Lung (tissue), 12 donors: ENCODE results near the gene RASGRP2. TPM values are rescaled to one million over a fixed set of nuclear protein-coding genes. Genes with fewer than 3 reads are reported as not detected.

Source experiments
- ATAC-seq: fragments of 200-7000 bp; cut with Tn5 transposase; one replicate; pipeline ENCODE4 v1.9.1; 2020; ENCODE audit warnings: moderate number of reproducible peaks; ENCODE audit not compliant: insufficient read depth, low FRiP score
- DNase-seq, 3 donors: peaks; one replicate each; pipeline ENCODE4 v3.0.0-alpha.2; 2013 to 2017
- H3K27ac ChIP-seq, 2 donors: one replicate each; pipeline ENCODE4 v1.5.1; 2013; ENCODE audit warnings: mild to moderate bottlenecking in 2 of 2, moderate library complexity in 2 of 2, control low read depth in 1 of 2, inconsistent platforms in 1 of 2, low read depth in 1 of 2, low read length in 1 of 2
- H3K27me3 ChIP-seq, 3 donors: one replicate each; pipeline ENCODE4 v1.5.1; 2013; ENCODE audit warnings: low read length in 2 of 3; ENCODE audit not compliant: control insufficient read depth in 3 of 3, insufficient read depth in 3 of 3
- H3K36me3 ChIP-seq, 4 donors: one replicate each; pipeline ENCODE4 v1.5.1; 2013; ENCODE audit warnings: low read length in 4 of 4, mild to moderate bottlenecking in 1 of 4, moderate library complexity in 1 of 4; ENCODE audit not compliant: control insufficient read depth in 4 of 4, insufficient read depth in 4 of 4
- H3K4me1 ChIP-seq, 5 donors: one replicate each; pipeline ENCODE4 v1.5.1; 2013; ENCODE audit warnings: low read length in 5 of 5, mild to moderate bottlenecking in 2 of 5, moderate library complexity in 1 of 5; ENCODE audit not compliant: control insufficient read depth in 5 of 5, insufficient read depth in 5 of 5
- H3K4me3 ChIP-seq: one replicate; pipeline ENCODE4 v1.5.1; 2013; ENCODE audit warnings: mild to moderate bottlenecking, control low read depth, moderate library complexity
- H3K9ac ChIP-seq, 2 donors: one replicate each; pipeline ENCODE4 v1.5.1; 2013; ENCODE audit warnings: low read length in 2 of 2, control low read depth in 1 of 2; ENCODE audit not compliant: insufficient read depth in 1 of 2
- H3K9me3 ChIP-seq, 4 donors: one replicate each; pipeline ENCODE4 v1.5.1; 2013; ENCODE audit warnings: low read length in 3 of 4, mild to moderate bottlenecking in 1 of 4, moderate library complexity in 1 of 4; ENCODE audit not compliant: control insufficient read depth in 4 of 4, insufficient read depth in 3 of 4
- CTCF ChIP-seq: IDR thresholded peaks from 2 replicates; pipeline ENCODE4 v1.5.1; 2012; ENCODE audit warnings: mild to moderate bottlenecking; ENCODE audit errors: control extremely low read depth, extremely low read depth
- WGBS, 2 donors: extraction: QIAGEN DNeasy Blood & Tissue Kit; methylation state at CpG; one replicate each; pipeline ENCODE4 v1.1.7; 2013; 5-methylcytosine and 5-hydroxymethylcytosine counted together
- polyA plus RNA-seq, 2 donors: library from polyadenylated mRNA; stranded (reverse); fragments of 200-250 nt; gene quantifications; one replicate each; pipeline ENCODE4 v1.2.1, GENCODE V29; 2013
- total RNA-seq, 2 donors: library from RNA; depleted of rRNA in 1 of 2; stranded (reverse); fragments of >200 nt in 1 of 2; gene quantifications; one replicate each; pipeline ENCODE4 v1.2.1, GENCODE V29; 2014 to 2021
- donor health status: control.
- donor health status: control.
- donor health status: Bipolar disorder and iron deficiency.
- donor health status: healthy.
- donor health status: DM: yes; HTN: yes; CAD: no.

Gene RASGRP2
- total and polyA plus RNA-seq, 4 donors: 20.0 to 46.4 (median 30.8) TPM

- no peak for TF ChIP-seq CTCF
- Histone ChIP-seq H3K27ac (no peak overlapping the region), H3K27me3 (peaks cover 0 to 15% (median 3%) of the 10 kb centered on the region in 3 donors), H3K9ac (no peak overlapping the region), H3K4me1 (peaks cover 0 to 18% (median 0%) of the 10 kb centered on the region in 5 donors), H3K36me3 (no peaks in the 10 kb centered on the region), H3K4me3 (no peak overlapping the region), H3K9me3 (no peaks in the 10 kb centered on the region)
- DNase-seq: no peak
- WGBS, 2 donors: 86 to 95% methylated on average over 18 of the region's 18 CpGs
- no peak for ATAC-seq
These were observed 58.4 kb downstream of the RASGRP2 start for GRCh38 chr11:64685536-64685935.

GRCh38 chr11:64684357-64684756, 59.6 kb downstream of the RASGRP2 start:
- no peak overlapping the region for H3K9ac ChIP-seq
- no peak overlapping the region for H3K27ac ChIP-seq
- no peak for TF ChIP-seq CTCF
- H3K4me3 ChIP-seq: no peak overlapping the region
- H3K27me3 ChIP-seq: peaks cover 0 to 15% (median 3%) of the 10 kb centered on the region in 3 donors
- H3K36me3 ChIP-seq: no peaks in the 10 kb centered on the region
- 71 to 74% methylated on average over 8 of the region's 8 CpGs for WGBS, 2 donors
- no peaks in the 10 kb centered on the region for H3K9me3 ChIP-seq
- H3K4me1 ChIP-seq: peaks cover 0 to 18% (median 0%) of the 10 kb centered on the region in 5 donors
- ATAC-seq (no peak), DNase-seq (no peak)

- Histone ChIP-seq H3K9ac (no peak overlapping the region), H3K4me1 (no peaks in the 10 kb centered on the region), H3K4me3 (no peak overlapping the region), H3K9me3 (no peaks in the 10 kb centered on the region), H3K27ac (no peak overlapping the region), H3K27me3 (peaks cover 0 to 35% (median 6%) of the 10 kb centered on the region in 3 donors), H3K36me3 (no peaks in the 10 kb centered on the region)
- no peak for TF ChIP-seq CTCF
- 55 to 81% methylated on average over 4 of the region's 4 CpGs for WGBS, 2 donors
- DNase-seq (no peak), ATAC-seq (no peak)
These were observed 62.8 kb downstream of the RASGRP2 start for GRCh38 chr11:64681171-64681570.

- WGBS, 2 donors: 30 to 42% methylated on average over 2 of the region's 2 CpGs
- TF ChIP-seq CTCF: no peak
- Histone ChIP-seq H3K27ac (no peak overlapping the region), H3K27me3 (peaks cover 0 to 47% (median 6%) of the 10 kb centered on the region in 3 donors), H3K9me3 (no peaks in the 10 kb centered on the region), H3K4me3 (no peak overlapping the region), H3K9ac (no peak overlapping the region), H3K4me1 (peaks cover 0 to 3% (median 0%) of the 10 kb centered on the region in 5 donors), H3K36me3 (no peaks in the 10 kb centered on the region)
- no peak for ATAC-seq
- DNase-seq: no peak
These were observed 64.1 kb downstream of the RASGRP2 start for GRCh38 chr11:64679846-64680245.
